Hematopoietic multipotent progenitor cell treated with erythropoietin and hydrocortisone succinate and interleukin-3 and kit ligand, for 6 days (in vitro differentiated cells): ENCODE results near the gene RNASE11.
"Not testable (repeated sequence)": the region's sequence is repeated elsewhere in the genome, so short reads cannot be mapped to it uniquely, and the experiment has no call there.

Experiments
- DNase-seq: peaks from one replicate; pipeline ENCODE4 v3.0.0-alpha.2; 2015

The RNASE11 gene

DNA sequence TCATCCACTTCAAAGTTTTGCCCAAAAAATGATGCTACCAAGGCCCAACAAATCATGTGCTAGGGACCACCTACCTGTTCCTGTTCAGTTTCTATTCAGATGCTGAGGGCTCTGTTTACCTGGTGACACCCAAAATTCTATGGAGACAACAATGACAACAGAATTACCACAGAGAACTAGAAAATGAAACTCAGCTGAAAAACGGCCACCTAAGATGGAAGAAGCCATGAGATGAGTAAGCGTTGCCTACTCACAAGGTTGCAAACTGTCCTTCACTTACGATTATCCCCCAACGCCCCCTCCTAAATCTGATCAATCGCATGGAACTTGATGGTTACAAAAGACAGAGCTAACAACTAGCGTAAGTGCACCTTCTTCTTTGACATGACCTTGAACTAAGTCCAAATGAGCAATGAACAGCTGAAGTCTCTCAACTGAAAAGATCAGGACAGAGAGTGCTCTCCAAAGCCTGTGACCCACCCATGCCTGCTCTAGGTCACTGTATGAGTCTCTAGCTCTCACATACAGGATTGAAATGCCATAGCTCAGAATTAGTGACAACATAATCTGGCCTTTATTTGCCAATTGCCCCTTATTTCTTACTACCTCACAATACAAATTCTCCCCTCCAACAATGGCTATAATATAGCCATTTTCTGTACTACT, at the start of gene RNASE11:
Gene RNASE11 (minus strand): TSS at position 513 of the 666 bp plus-strand sequence.
- no peak for DNase-seq

DNA sequence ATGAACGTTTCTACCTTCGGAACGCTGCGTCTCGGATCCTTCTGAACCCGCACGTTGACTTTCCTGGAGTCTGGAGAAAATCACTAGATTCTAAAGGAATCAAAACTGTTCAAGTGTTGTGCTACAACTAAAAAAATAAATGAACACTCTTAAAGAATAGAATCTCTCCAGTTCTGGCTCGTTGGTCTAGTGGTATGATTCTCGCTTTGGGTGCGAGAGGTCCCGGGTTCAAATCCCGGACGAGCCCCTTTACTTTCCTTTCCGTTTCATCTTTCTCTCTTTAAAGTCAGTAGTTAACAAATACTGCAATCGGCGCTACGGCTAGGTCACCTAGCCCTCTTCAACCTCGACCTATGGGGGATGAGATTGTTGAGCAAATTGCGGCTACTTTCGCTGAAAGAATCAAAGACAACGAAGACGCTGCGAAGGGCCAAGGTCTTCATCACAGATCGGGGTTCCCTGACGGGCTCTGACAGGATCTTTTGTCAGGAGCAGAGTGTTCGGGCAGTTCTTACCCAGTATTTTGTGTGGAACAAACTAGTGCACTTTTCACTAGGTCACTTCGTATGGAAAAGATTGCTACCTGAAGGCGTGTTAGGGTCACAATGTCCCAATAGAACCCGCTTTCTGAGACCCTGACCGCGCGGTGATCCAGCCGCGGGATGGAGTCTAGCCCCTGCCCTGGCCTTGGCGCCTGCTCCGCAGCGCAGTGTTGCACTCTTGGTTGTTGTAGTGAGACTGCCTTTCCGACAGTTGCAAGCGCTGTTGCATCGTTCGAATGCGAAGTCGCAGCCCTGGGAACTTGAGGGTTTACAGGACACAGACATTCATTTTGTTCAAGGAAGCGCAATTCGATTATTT, 45.3 kb upstream of the RNASE11 start:
- peak; percentile 92 for DNase-seq

DNA sequence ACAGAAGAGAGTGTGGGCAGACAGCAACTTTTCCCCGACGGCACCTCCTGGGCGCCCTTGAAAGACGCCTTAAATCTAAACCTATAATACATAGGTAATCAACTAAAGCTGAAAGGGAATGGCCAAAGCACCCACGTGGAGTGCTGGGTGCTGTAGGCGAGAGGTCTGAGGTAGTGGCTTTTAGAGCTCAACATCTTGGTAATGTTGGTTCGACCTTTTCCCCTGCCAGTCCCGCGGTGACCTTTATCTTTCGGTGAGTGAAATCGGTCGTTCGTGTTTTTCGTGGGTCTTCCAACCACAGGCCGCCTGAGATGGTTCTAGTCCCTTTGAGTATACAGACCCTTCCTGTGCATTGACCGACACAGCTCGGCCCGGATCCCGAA, 44.6 kb upstream of the RNASE11 start:
- peak; percentile 52 for DNase-seq

DNA sequence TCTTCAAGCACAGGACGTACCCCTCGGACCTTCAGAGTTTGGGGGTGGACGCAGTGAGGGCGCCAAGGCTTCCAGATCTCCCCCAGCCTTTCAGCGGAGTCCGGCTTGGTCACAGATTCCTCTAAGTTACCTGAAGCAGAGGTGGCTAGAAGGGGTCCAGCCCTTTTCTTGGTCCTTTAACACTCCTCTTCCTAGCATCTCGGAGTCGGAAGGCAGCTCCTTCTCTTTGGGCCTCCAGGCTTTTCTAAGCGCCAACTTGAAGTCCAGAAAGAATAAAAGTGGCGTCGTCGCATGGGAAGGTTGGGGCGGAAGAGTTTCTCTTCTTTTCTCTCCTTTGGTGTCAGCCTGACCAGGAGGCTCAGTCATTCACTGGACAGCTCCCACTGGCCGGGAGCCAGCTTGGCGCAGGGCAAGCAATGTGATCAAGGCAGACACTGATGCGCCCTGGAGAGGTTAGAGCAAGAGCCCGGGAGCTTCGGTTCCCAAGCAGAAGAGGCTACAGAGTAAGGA, 44.1 kb upstream of the RNASE11 start:
- DNase-seq, result peak; percentile 64

DNA sequence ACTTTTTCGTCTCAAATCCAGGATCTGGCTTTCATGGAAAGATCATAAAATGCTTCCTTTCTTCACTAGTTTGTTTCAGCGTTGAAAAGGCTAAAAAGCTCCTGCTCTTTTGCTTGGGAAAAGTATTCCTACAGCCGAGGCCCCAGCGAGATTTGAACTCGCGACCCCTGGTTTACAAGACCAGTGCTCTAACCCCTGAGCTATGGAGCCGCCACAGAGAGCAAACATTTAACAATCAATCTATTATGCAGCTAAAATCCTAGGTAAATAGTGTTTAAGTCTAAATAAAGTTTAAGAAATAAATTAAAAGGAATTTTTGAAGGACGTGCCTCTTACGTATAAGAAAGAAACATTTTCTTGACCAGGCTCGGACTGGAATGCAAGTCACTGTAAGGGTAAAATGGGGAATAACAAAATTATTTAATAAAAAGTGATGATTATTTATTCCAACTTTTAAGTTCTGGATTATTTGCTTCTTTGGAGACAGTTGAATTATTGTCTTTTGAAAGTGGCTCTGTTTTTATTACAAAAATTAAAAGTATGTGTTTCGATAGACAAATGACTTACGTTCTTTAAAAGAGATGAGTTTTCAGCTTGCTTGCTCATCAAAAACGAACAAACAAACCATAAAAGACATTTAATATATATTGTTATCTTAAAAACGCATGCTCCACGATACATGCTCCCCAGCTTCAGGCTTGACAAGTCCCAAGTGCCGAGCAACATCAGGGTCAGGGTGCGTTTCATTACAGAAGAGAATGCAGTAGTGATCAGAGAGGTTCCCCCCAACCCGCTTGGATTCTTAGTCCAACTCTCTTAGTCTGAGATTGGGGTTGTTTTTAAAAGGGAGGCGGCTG, 43.5 kb upstream of the RNASE11 start:
- DNase-seq, result peak; percentile 70

DNA sequence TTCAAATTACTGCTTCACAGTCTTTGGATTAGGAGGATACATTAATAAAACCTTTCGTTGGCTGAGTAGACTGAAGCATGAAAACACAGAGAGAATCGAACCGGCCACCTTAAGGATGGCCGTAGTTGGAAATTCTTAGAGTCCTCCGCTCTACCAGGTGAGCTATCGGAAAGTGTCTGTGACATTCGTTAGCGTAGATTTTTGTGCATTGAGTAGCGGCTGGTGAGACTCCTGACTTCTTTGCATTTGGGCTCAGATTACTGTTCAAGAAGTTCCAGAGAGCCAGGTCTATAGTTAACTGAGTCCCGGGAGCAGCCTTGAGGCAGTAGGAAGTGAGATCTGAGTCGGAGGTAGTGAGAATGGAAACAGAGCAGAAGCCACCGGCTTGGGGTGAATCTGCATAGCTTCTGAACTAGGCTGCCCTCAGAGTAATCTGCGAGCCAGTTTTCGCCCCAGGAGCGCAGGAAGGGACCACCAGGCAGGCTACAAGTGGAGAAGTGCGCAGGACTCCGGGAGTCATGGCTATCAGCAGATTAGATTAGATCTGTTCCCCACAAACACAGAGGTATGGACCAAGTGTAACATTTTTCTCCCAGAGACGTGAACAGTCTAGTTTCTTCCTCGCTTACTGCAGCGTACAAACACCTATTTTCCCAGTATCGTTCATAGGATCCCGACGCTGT, 42.7 kb upstream of the RNASE11 start:
- peak; percentile 79 for DNase-seq

DNA sequence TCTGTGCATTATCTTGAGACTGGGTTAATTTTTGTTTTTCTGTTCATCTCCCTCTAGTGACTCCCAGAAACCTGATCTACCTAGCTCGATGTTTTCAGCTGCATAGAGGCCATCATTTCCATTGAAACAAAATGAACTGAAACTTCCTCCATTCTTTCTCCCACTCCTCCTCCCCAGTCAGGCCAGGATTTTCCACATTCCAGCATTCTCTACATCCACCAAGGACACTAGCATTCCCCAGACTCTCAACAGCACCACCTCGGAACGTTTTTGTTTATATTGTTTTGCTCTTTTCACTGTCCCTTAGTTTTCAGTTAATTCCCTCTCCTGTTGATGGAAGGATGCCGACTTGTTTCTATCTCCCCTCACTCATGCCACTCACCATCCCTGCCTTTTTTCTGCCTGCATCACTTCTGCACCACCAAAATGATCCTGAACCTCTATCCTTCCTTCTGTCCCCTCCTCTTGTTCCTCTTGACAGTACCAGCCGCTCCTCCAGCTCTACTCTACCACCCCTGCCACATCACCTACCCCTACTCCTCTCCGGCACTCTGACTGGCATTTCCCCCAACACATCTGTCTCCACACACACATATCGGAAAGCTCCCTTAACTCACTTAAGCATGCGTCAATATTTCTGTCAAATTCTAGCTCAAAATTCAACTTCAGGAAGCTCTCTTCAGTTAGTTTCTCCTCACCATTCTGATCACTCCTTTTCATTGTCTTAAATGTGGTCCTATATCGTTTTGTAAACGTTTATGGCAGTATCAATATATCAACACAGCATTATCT, 40.5 kb upstream of the RNASE11 start:
- DNase-seq, result no peak

DNA sequence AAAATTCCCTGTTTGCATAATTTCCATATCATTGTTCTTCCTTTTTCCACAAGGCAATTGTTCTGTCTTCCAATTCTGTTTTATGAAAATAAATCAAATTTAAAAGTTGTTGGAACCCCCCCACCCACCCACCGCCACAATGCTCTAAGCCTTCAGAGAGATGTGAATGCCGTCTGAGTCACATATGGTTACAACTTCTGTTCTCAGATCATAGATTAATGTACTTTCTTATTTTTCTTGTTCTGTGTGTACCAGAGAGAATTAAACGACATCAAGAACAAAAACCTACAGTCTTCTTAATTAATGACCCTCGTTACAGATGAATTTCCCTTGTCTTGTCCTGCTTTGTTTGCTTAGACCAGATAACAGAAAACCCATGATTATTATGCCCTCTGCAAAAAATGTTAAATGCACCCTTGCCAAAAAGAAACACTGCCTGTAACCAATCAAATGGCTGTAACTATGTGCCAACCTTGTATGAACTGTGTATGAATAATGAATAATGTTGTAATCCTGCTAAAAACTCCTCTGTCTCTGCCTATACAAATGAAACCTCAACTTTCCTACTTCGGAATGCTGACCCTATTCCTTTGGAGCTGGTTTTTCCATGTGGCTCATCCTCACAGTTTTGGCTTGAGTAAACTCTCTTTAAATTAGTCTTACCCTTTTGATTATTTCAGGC, 39.7 kb upstream of the RNASE11 start:
- DNase-seq, result no peak

DNA sequence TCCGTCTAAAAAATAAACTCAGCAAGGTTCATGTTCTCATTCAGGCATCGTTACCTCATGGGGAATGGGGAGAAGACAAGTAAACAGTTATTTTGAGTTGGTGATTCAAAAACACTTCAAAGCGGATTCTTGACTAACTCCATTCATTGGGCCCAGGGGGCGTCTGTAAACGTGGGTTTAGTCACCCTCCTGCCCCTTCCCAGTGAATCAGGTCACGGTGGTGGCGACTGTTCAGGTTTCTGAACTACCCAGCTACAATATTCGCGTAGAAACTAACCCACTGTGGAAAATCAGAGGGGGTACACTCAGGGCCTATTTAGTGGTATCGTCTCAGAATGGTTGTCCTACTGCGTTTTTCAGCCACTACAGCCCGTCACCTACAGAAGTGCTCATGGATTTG, 38.5 kb upstream of the RNASE11 start:
- DNase-seq, result no peak

DNA sequence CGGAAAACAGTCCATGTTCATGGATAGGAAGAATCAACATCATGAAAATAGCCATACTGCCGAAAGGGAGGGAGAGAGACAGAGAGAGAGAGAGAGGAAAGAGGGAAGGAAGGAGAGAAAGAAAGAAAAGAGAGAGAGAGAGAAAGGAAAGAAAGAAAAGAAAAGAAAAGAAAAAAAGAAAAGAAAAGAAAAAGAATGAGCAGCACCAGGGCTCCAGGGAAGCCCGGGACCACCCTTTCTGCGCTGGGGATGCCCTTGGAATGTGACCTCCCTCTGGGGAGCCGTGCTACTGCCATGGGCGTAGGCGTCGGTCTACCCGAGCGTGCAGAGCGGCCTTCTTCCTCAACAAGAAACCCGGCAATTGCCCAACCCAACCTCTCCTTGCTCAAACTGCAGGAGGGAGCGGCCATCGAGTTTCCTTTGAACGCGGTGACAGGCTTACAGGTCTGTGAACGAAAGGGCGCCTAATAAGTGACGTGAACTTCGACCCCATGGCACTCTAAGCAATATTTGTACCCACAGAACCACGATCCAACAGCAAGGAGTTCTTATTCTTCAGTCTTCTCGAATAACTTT, 36.8 kb upstream of the RNASE11 start:
- peak; percentile 92 for DNase-seq

DNA sequence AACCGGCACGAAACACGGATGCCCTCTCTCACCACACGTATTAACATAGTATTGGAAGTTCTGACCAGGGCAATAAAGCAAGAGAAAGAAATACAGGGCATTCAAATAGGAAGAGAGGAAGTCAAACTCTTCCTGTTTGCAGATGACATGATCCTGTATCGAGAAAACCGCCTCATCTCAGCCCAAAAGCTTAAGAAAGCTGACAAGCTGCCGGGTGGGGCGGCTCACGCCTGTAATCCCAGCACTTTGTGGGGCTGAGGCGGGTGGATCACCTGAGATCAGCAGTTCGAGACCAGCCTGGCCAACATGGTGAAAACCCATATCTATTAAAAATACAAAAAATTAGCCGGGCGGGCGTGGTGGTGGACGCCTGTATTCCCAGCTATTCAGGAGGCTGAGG, 36.0 kb upstream of the RNASE11 start:
- peak; percentile 49 for DNase-seq

DNA sequence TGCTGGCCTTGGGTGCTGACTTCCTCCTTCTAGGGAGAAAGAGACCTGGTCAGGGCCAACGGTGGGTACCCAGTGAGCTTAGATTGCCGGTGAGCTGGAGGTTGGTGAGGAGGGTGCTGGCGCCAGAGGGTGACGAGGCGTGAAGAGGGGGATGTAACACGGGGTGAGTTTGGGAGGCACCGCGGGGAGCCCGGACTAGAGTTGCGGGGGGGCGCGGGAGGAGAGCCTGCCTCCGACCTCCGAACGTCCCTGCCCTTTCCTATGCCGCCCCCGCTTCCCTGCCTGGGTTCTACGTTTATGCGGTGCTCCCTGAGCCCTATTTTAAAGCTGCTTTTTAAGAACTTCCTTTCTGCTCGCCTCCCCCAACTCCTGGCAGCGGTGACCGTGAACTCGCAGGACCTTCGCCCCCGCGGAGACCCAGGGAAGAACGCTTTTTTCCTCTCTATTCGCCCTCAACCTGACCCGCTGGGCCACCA, 35.1 kb upstream of the RNASE11 start:
- peak; percentile 40 for DNase-seq

DNA sequence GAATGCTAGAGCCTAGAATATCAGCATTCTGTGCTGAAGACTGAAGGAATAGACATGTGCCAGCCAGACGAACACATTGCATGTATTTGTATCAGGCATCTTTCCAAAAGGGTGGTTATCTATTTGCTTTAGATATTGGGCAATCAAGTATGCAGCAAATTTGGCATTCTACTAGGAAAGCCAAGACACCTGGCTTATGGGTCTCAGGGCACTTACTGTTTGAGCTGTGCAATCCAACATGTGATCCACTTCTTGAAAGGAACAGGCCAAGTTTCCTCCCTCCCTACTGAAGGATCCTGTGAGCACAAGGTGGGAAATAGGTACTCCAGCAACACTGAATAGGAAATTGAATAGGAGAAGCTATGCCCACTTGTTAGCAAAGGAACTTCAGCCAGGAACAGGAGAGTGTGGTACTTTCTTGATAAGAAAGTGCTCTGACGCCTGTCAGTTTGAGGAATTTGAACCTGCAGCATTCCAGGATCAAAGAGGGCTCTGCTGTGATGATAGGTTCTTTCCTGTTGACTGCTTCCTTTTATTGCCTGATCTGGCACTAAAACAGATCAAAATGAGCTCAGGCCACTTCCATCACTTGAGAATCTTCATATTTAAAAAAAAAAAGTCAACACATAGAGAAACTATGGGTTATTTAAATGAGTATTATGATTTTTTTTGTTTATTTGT, 33.1 kb upstream of the RNASE11 start:
- DNase-seq, result no peak

DNA sequence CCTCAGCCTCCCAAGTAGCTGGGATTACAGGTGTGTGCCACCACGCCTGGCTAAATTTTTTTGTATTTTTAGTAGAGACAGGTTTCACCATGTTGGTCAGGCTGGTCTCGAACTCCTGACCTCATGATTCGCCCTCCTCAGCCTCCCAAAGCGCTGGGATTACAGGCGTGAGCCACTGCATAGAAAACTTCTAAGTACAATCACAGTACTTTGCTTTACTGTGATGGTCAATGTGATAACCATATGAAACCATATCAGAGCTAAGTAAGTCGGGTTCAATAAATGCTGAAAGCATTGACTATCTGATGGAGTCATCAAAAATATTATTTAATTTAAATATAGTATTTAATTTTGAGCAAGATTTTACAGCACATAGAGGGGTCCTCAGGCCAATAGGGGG, 31.9 kb upstream of the RNASE11 start:
- DNase-seq, result not testable (repeated sequence)

DNA sequence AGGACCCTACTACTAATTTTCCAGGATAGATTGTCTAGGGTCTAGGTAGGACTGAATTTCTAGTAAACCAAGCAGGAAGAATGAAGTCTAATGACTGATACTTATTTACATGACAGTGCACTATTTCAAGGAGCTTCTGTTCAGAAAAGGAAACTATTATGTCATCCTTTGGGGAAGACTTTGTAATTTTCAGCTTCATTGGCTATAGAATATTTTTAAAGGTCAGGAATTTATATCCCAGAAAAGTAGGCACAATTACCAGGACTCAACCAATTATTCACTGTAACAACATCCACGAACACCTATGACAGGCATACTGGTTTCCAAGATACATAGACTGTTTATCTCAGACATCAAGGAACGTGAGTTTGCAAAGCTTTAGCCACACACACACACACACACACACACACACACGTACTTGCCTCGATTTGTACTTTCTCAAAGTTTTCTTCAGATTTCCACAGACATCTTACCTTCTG, 30.5 kb upstream of the RNASE11 start:
- DNase-seq, result peak; percentile 36

DNA sequence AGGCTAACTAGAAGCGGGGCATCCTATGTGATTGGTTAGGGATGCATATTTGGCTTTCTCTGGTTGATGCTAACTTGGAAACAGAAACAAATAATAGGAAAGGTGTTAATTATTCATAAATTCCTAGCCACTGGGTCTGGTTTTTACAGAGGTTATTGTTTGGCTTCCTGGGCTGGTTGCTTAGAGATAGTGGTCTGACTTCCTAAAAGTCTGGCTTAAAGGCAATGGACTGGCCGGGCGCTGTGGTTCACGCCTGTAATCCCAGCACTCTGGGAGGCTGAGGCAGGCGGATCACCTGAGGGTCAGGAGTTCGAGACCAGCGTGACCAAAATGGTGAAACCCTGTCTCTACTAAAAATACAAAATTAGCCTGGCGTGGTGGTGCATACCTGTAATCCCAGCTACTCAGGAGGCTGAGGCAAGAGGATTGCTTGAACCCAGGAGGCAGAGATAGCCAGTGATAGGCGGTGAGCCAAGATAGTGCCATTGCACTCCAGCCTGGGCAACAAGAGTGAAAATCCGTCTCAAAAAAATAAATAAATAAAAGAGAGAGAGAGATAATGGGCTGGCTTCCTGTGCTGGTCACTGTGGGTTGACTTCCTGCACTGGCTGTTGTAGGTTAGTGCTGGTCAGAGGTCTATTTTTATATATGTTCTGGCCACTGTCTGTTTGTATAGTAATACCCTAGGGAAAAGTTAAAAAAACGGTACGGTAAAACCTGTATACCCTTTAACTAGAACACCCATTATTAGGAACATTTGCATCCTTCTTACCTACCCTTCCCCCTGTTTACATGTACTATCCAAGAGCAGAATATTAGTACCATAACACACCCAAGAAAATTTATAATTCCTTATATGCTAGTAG, 29.6 kb upstream of the RNASE11 start:
- DNase-seq, result peak; percentile 19

DNA sequence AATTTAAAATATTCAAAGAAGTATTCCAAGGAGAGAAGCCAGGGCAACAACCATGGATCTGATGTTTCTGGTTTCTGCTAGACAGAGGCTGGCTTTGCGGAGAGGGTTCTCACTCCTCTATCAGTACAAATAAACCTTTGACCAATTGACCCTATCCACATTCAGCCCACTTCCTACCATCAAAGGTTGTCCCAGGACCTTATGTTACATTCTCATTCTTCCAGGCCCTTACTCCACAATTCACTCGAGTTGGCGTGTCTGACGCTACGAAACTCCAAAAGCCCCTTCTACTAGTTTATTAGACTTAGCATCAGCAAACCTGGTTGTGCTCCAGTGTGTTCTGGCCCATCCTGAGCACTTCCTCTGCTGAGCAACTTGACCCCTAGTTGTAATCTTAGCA, 28.2 kb upstream of the RNASE11 start:
- DNase-seq, result no peak

DNA sequence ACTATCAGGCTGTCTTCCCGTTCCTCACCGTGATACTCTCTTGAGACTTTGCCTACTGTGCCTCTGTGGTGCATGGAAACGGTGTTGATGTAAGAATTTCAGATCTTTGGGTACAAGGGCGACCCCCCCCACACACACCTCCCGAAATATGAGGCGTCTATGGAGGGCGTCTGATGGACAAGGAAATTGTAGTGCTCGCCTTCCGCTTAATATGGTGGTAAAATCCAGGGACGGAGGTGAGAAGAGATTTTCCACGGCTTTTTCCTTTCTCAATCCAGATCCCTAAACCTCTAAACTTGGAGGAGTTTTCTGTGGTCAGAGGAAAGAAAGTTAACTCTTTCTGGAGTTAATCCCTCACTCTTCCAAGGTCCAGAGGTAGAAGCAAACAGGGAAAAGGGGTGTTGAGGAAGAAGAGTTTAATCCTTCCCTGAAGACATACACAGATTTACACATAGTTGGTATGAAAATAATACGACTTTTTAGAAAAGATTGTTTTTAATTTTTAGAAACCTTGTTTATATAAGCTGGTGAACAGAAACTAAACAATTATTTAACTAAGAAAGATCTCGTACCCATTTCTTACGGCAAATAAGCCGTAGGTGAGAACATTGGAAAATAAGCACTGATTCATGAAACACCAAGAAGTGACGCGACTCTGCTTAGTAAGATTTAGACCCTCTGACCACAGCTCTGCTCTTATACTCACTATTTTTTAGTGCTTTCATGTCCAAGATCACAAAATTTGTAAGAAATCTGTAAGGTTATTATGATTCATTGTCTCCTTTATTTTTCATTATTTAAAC, 26.4 kb upstream of the RNASE11 start:
- no peak for DNase-seq
